HG03039 (cell line): ENCODE measurements around the gene DAND5.

Experiments used
- ATAC-seq: cut with Tn5 transposase; IDR thresholded peaks from one replicate; pipeline ENCODE4 v1.9.1; 2021; ENCODE audit warnings: mild to moderate bottlenecking, moderate library complexity; ENCODE audit not compliant: unreplicated experiment

The DAND5 gene

GRCh38 chr19:12969292-12969988 is at the start of gene DAND5:
Gene DAND5, plus strand, starts transcription at chr19:12969576. Its CDS starts 85 bp downstream, at chr19:12969661.
- ATAC-seq = no peak

DNA sequence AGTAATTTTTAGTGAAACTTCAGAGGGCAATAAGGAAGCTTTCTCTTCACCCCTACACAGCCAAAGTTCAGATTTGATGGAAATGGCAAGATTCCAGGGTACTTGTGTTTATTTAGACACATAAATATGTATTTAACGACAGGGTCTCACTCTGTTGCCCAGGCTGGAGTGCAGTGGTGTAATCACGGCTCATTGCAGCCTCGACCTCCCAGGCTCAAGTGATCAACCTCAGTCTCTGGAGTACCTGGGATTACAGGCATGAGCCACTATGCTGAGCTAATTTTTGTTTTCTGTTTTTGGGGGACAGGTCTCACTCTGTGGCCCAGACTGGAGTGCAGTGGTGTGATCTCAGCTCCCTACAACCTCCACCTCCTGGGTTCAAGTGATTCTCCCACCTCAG is 48.3 kb upstream of the DAND5 start:
- no peak for ATAC-seq

- ATAC-seq = no peak
These were observed 46.4 kb upstream of the DAND5 start for GRCh38 chr19:12922959-12923358.

DNA sequence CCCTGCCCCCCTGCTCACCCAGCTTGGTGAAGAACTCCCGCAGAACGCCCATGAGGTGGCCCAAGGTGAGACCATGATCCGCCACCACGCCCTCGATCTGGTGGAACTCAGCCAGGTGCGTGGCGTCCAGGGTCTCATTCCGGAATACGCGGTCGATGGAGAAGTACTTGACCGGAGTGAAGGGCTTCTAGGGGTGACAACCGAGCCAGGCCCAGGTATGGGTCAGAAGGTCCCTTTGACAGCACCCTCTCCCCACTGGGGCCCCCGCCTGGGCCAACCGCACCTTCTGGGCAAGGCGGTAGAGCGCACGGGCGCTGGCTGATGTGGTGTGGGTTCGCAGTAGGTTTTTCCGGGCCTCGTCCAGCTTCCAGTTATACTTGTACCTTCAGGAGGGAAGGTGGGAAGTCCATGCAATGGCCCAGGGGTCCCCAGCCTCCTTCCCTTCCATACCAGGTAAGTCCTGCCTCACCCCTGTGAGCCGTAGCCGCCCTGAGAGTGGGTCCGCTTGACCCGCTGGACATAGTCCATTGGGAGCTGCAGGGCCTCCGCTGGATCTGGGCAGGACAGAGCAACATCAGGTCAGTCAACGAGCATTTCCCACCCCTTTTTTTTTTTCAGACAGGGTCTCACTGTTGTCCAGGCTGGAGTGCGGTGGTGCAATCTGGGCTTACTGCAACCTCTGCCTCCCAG is 44.6 kb upstream of the DAND5 start:
- ATAC-seq = no peak

DNA sequence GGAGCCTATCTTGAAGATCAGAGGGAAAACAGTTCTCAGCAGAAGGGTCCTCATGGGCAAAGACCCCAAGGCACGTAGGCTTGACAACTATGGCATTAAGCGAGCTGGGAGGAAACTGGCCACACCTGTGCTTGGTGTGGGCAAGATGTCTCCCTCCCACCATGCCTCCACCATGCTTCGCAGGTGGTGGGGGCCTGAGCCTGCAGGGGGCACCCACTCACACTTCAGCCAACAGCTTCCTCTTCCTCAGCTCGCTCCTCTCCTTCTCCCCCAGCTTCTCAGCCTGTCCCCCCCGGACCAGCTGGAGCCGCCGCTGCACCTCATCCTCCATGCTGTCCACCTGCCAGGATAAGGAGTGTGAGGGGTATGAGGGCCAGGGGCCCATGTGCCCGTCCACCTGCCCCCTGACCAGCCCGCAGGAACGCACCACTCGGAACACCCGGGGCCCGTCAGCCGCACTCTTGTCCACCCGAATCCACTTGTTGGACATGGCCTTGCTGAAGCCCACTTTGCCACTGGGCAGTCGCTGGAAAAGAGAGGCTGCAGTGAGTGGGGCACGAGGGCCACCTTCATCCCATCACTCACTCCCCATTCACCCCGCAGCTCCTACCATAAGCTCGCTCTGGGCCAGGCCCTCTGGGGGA is 39.3 kb upstream of the DAND5 start:
- no peak for ATAC-seq

GRCh38 chr19:12932392-12933286 is 36.7 kb upstream of the DAND5 start:
- ATAC-seq = no peak

- peak; percentile 42 for ATAC-seq
These were observed 35.9 kb upstream of the DAND5 start, which contains the start of gene FARSA for GRCh38 chr19:12933287-12934072. Gene FARSA, minus strand, starts transcription at chr19:12933711. Its CDS starts 15 bp downstream, at chr19:12933696.

- no peak for ATAC-seq
These were observed 34.3 kb upstream of the DAND5 start for GRCh38 chr19:12935071-12935470.

DNA sequence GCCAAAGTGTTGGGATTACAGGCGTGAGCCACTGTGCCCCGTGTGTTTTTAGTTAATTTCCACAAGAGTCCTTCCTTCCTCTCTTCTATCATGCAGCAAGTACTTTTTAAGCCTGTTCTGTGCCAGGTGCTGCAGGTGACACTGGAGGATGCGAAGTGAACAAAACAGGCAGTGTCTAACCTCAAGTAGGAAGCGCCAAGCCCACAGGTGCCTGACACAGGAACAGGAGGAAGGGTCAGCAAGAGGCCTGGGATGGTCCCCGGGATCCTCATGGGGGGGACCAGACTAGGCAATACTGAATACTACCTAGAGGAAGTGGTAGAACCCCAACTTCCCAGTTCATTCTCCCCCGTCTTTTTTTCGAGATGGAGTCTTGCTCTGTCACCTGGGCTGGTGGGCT is 32.8 kb upstream of the DAND5 start:
- ATAC-seq = no peak

DNA sequence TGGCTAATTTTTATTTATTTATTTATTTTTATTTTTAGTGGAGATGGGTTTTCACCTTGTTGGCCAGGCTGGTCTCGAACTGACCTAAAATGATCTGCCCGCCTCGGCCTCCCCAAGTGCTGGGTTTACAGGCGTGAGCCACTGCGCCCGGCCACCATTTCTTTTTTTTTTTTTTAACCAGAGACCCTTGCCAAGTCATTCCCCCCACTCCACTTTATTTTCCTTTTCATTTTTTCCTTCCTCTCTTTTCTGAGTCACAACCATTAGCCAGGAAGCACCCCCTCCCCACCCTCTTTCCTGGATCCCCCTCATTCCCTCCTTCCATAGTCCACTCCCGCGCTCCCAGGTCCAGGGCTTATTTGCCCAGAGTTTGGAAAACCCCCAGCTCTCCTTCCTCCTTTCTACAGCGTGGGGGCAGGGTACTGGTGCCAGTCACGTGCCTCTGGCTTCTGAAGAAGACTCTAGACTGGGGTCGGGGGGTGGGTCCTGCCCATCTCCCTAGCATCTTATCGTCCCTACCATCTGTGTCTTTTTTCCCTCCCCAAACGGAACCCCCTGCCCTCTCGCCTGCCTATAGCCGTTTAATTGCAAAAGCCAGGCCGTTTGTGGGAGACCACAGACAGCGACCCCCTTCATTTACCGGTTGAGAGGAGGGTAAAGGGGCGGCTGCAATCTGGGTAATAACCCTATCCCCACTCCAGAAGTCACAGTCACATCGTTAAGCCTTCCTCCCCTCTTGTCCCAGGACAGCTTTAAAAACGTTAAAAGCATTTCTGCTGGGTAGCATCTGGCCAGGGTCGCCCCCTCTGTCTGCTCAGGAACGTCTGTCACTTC is 32.1 kb upstream of the DAND5 start:
- no peak for ATAC-seq

GRCh38 chr19:12937927-12938778 is 31.2 kb upstream of the DAND5 start, which contains the start of gene CALR:
Gene CALR, plus strand, starts transcription at chr19:12938609. Its CDS starts 71 bp downstream, at chr19:12938680.
- peak; percentile 79 for ATAC-seq

GRCh38 chr19:12938779-12939601 is 30.4 kb upstream of the DAND5 start:
- ATAC-seq = peak; percentile 1

- ATAC-seq = no peak
These were observed 29.4 kb upstream of the DAND5 start for GRCh38 chr19:12939975-12940423.

GRCh38 chr19:12940897-12941296 is 28.5 kb upstream of the DAND5 start:
- ATAC-seq = no peak

GRCh38 chr19:12943437-12944044 is 25.8 kb upstream of the DAND5 start:
- ATAC-seq = no peak

GRCh38 chr19:12944104-12944674 is 25.2 kb upstream of the DAND5 start:
- no peak for ATAC-seq
